Measurements from ENCODE around the gene OTC.

- no peak for TF ChIP-seq TAF1 (IDR thresholded peaks at IDR 0.05; ENCODE audit: low read depth)
- TF ChIP-seq, protein P1, sequence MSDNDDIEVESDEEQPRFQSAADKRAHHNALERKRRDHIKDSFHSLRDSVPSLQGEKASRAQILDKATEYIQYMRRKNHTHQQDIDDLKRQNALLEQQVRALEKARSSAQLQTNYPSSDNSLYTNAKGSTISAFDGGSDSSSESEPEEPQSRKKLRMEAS (IDR thresholded peaks at IDR 0.05) = no peak
- TF ChIP-seq REST (IDR thresholded peaks at IDR 0.05; ENCODE audit: low read depth) = no peak
- TF ChIP-seq NFIC (IDR thresholded peaks at IDR 0.05) = no peak
- TF ChIP-seq FOXM1 (IDR thresholded peaks at IDR 0.05; ENCODE audit: borderline replicate concordance, low read depth) = no peak
- no peak for TF ChIP-seq TCF12 (IDR thresholded peaks at IDR 0.05; ENCODE audit: low read depth)
Measured at GRCh38 chrX:38402118-38402517, 49.7 kb downstream of the OTC start.

Measured in Ishikawa (cell line).